Prostate gland (tissue), 2 donors: ENCODE measurements around the gene BMERB1.

Experiments
- CTCF ChIP-seq, 4 experiments: fragments of 200-600 bp in 2 of 4; fragments of 450-650 bp in 2 of 4; sonication (generic) in 2 of 4; IDR thresholded peaks; 1 replicate in 3 of 4; 2 replicates in 1 of 4; pipeline ENCODE4 v1.5.1; 2016 to 2019; ENCODE audit warnings: antibody characterized with exemption in 4 of 4, mild to moderate bottlenecking in 2 of 4, moderate library complexity in 2 of 4
- POLR2AphosphoS5 ChIP-seq: sonication (generic); formaldehyde crosslinking; IDR thresholded peaks from one replicate; pipeline ENCODE4 v1.6.1; 2017; ENCODE audit warnings: antibody characterized with exemption

- TF ChIP-seq CTCF (IDR thresholded peaks at IDR 0.05) (no peak), POLR2AphosphoS5 (no peak)
Observed at GRCh38 chr16:15492091-15492740, 57.8 kb downstream of the BMERB1 start.
